AG09319 (cell line): Measurements from ENCODE around the gene RDH5.

Experiments used
- DNase-seq: peaks from one replicate; pipeline ENCODE4 v3.0.0-alpha.2; 2010; ENCODE audit warnings: low read depth; ENCODE audit errors: extremely low read depth
- TF ChIP-seq, protein P1 (sequence below): IDR thresholded peaks from 2 replicates; pipeline ENCODE4 v1.5.1; 2011; ENCODE audit warnings: low read depth, mild to moderate bottlenecking, inconsistent platforms, low read length, moderate library complexity

Gene RDH5

DNA sequence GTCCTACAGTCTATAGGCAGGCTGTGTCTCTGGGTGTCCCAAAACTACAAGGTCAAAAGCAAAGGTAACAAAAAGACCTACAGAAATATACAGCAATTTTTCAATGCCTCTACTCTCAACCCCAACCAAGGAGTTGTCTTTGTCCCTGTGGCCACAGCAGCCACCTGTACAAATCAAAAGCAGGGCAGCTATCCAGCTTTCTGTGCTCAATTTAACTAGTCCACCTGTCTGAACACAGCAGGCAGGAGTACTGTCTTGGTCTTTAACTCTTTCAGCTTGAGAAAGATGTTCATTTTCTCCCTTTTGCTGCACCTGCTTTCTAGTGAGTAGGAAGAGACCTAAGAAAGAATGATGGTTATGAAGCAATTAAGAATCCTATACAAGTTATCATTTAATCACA is 42.5 kb downstream of the RDH5 start:
- no peak for DNase-seq
- TF ChIP-seq, protein P1, sequence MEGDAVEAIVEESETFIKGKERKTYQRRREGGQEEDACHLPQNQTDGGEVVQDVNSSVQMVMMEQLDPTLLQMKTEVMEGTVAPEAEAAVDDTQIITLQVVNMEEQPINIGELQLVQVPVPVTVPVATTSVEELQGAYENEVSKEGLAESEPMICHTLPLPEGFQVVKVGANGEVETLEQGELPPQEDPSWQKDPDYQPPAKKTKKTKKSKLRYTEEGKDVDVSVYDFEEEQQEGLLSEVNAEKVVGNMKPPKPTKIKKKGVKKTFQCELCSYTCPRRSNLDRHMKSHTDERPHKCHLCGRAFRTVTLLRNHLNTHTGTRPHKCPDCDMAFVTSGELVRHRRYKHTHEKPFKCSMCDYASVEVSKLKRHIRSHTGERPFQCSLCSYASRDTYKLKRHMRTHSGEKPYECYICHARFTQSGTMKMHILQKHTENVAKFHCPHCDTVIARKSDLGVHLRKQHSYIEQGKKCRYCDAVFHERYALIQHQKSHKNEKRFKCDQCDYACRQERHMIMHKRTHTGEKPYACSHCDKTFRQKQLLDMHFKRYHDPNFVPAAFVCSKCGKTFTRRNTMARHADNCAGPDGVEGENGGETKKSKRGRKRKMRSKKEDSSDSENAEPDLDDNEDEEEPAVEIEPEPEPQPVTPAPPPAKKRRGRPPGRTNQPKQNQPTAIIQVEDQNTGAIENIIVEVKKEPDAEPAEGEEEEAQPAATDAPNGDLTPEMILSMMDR, result no peak

DNA sequence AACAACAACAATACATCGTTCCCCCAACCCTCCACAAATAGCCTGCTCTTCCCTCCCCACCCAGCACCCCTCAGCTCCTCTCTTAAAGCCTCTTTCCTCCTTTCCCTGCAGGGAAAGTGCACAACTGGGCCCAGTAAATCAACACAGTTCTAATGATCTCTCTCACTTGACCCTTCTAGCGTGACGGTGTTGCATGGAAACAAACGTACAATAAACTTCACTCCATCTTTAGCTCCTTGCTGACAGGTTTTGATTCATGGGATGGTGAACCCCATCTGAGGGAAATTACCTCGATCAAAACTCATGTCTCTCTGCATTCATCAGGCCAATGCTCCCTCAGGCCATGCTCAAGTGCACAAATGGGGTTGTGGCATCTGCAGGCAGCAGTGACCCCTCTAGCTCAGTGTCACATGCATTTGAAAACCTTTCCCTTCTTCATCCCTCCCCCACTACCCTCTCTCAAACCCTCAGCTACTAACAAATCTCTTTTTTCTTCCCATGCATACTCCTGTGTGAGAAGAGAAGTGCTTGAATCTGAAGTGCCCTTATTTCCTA is 45.6 kb downstream of the RDH5 start:
- TF ChIP-seq, protein P1, result no peak
- no peak for DNase-seq

DNA sequence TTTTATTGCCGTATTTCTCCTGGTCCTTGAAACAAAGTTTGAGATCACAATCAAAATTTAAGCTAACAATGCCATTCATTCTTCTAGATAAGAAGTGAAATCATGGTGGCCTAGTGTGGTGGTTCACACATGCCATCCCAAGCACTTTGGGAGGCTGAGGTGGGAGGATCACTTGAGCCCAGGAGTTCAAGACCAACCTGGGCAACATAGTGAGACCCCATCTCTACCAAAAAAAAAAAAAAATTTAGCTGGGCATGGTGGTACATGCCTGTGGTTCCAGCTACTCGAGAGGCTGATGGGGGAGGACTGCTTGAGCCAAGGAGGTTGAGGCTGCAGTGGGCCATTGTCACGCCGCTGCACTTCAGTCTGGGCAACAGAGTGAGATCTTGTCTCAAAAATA is 47.0 kb downstream of the RDH5 start:
- DNase-seq, result no peak
- TF ChIP-seq, protein P1, result no peak

DNA sequence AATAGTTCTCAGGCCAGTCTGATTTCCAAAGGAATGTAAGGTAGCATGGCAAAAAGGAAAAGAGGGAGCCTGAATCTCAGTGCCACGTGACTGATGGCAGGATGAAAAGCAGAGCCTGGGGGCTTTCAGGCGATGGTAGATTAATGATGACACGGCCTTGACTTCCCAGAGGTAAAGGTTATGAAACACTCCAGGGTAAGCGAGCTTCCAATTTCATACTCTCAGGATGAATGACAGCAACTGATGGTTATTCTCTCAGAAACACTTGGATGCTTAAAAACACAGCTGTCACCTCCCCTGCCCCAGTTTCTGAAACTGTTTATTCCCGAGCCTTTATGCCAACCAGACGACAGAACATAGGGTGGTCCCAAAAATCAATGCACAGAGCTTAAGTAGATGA is 51.5 kb downstream of the RDH5 start:
- no peak for DNase-seq
- TF ChIP-seq, protein P1, result no peak
